Panc1 (cell line): ENCODE measurements around the gene CST5. TPM values are rescaled to one million over a fixed set of nuclear protein-coding genes. Genes with fewer than 3 reads are reported as not detected.
"Not testable (repeated sequence)": the region's sequence is repeated elsewhere in the genome, so short reads cannot be mapped to it uniquely, and the experiment has no call there.

Experiments
- ATAC-seq: fragments of 200-7000 bp; cut with Tn5 transposase; 2 replicates; pipeline ENCODE4 v1.9.1; 2020; ENCODE audit warnings: mild to moderate bottlenecking, moderate library complexity
- BruUV-seq: library from RNA; stranded (reverse); fragments of 400-500 nt; replicated peaks from 2 replicates; lab custom pipeline; 2021; lab: Mats Ljungman, UMichigan
- CTCF ChIA-PET: fragments of 300-600 bp; sonication (Branson Sonifier 250); formaldehyde crosslinking; loops from one replicate; lab custom pipeline; 2022; ENCODE audit warnings: antibody characterized with exemption; lab: Charles Lee
- POLR2A ChIA-PET: fragments of 300-600 bp; sonication (Branson Sonifier 250); formaldehyde crosslinking; loops from one replicate; lab custom pipeline; 2022; ENCODE audit warnings: antibody characterized with exemption; lab: Charles Lee
- DNase-seq: peaks from one replicate; pipeline ENCODE4 v3.0.0-alpha.2; 2010; ENCODE audit warnings: low read depth, low spot score
- H3K27ac ChIP-seq: 2 replicates; pipeline ENCODE4 v1.5.1; 2011; ENCODE audit warnings: mild to moderate bottlenecking, low read length, inconsistent platforms
- H3K27me3 ChIP-seq: fragments of 200-500 bp; sonication (Bioruptor generic); 2 replicates; pipeline ENCODE4 v1.6.0; 2014; ENCODE audit warnings: low read length, inconsistent platforms; ENCODE audit not compliant: control insufficient read depth, insufficient read depth
- H3K36me3 ChIP-seq: fragments of 200-500 bp; sonication (Bioruptor generic); 2 replicates; pipeline ENCODE4 v1.5.1; 2014; ENCODE audit warnings: inconsistent platforms, mild to moderate bottlenecking, low read length, moderate library complexity; ENCODE audit not compliant: control insufficient read depth, insufficient read depth
- H3K4me1 ChIP-seq: 2 replicates; pipeline ENCODE4 v1.5.1; 2011; ENCODE audit warnings: inconsistent platforms, mild to moderate bottlenecking, low read length, moderate library complexity; ENCODE audit not compliant: control insufficient read depth, insufficient read depth
- H3K4me3 ChIP-seq, 2 experiments: 2 replicates each; pipeline ENCODE4 v1.5.1; 2011 to 2012; ENCODE audit warnings: low read depth in 2 of 2, low read length in 2 of 2, mild to moderate bottlenecking in 2 of 2, inconsistent platforms in 1 of 2, moderate library complexity in 1 of 2
- H3K9me3 ChIP-seq: fragments of 200-500 bp; sonication (Bioruptor generic); 2 replicates; pipeline ENCODE4 v1.5.1; 2014; ENCODE audit warnings: low read depth, mild to moderate bottlenecking, inconsistent platforms, low read length, moderate library complexity; ENCODE audit not compliant: control insufficient read depth, insufficient read depth
- POLR2AphosphoS5 ChIP-seq: IDR thresholded peaks from 2 replicates; pipeline ENCODE4 v1.6.1; 2012; ENCODE audit warnings: mild to moderate bottlenecking, low read depth, low read length, moderate library complexity
- SIN3A ChIP-seq: IDR thresholded peaks from 2 replicates; pipeline ENCODE4 v1.6.1; 2012; ENCODE audit warnings: low read depth, mild to moderate bottlenecking, low read length, moderate library complexity, borderline replicate concordance; ENCODE audit not compliant: insufficient read depth
- TCF7L2 ChIP-seq: IDR thresholded peaks from 2 replicates; pipeline ENCODE4 v1.6.1; 2011; ENCODE audit warnings: mild to moderate bottlenecking, low read depth, low read length, inconsistent platforms
- in situ Hi-C: cut with HindIII; loops from 2 replicates; pipeline ENCODE4 v1.10.0; 2016; ENCODE audit warnings: low sequenced_read_pairs, low pct_unique_long_range_greater_than_20kb
- intact Hi-C: fragments of 100-400 bp; cut with micrococcal nuclease; formaldehyde crosslinking; loops from one replicate; pipeline ENCODE4 v1.10.0; 2022; ENCODE audit not compliant: unreplicated experiment
- total RNA-seq: library from RNA; stranded (reverse); gene quantifications from one replicate; pipeline ENCODE4 v1.2.1, GENCODE V29; 2021; ENCODE audit not compliant: unreplicated experiment
- TF ChIP-seq, protein P1 (sequence below): fragments of 450-650 bp; IDR thresholded peaks from 2 replicates; pipeline ENCODE4 v1.5.1; 2017; ENCODE audit warnings: mild to moderate bottlenecking
- TF ChIP-seq, protein P2 (sequence below), 2 experiments: IDR thresholded peaks; 2 replicates each; pipeline ENCODE4 v1.6.1; 2011 to 2012; ENCODE audit warnings: low read depth in 2 of 2, control low read depth in 1 of 2, low read length in 1 of 2, mild to moderate bottlenecking in 1 of 2, moderate library complexity in 1 of 2; ENCODE audit not compliant: insufficient read depth in 1 of 2

Gene CST5
- total RNA-seq, 1 experiment from 2014 or later, result not detected

DNA sequence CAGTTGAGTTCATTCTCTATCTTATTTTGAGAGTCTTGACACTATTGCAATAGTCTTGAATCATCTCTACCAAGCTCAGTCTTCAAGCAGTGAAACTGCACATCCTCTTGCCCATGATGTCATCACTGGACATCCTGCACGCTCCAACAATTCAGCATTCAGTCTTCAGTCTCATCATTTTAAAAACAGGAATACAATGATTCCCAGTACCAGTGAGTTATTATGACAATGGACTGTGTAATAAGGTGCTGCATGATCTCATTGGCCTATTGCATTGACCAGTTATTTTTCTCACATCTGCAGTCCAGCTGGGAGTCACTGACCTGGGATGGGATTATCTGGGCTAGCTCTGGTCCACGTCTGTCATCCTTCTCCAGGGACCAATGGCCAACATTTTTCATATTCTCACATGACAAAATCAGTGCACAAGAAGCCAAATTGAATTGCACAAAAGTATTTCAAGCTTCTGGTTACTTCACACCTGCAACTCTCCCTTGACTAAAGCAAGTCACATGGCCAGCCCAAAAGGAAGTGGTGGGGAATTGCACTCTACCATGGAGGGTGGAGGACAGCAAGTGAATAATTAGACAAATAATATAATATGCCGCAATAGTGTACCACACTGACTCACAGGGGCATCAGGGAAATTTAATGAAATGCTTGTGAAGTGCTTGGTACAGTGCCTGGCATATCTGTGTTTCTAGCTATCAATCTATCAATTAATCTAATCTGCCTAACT, 46.6 kb downstream of the CST5 start:
- H3K27ac ChIP-seq, result no peak overlapping the region
- TF ChIP-seq, protein P1, sequence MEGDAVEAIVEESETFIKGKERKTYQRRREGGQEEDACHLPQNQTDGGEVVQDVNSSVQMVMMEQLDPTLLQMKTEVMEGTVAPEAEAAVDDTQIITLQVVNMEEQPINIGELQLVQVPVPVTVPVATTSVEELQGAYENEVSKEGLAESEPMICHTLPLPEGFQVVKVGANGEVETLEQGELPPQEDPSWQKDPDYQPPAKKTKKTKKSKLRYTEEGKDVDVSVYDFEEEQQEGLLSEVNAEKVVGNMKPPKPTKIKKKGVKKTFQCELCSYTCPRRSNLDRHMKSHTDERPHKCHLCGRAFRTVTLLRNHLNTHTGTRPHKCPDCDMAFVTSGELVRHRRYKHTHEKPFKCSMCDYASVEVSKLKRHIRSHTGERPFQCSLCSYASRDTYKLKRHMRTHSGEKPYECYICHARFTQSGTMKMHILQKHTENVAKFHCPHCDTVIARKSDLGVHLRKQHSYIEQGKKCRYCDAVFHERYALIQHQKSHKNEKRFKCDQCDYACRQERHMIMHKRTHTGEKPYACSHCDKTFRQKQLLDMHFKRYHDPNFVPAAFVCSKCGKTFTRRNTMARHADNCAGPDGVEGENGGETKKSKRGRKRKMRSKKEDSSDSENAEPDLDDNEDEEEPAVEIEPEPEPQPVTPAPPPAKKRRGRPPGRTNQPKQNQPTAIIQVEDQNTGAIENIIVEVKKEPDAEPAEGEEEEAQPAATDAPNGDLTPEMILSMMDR, result no peak
- TF ChIP-seq TCF7L2, result no peak
- no peak for TF ChIP-seq POLR2AphosphoS5
- no peak for TF ChIP-seq SIN3A
- TF ChIP-seq, protein P2, sequence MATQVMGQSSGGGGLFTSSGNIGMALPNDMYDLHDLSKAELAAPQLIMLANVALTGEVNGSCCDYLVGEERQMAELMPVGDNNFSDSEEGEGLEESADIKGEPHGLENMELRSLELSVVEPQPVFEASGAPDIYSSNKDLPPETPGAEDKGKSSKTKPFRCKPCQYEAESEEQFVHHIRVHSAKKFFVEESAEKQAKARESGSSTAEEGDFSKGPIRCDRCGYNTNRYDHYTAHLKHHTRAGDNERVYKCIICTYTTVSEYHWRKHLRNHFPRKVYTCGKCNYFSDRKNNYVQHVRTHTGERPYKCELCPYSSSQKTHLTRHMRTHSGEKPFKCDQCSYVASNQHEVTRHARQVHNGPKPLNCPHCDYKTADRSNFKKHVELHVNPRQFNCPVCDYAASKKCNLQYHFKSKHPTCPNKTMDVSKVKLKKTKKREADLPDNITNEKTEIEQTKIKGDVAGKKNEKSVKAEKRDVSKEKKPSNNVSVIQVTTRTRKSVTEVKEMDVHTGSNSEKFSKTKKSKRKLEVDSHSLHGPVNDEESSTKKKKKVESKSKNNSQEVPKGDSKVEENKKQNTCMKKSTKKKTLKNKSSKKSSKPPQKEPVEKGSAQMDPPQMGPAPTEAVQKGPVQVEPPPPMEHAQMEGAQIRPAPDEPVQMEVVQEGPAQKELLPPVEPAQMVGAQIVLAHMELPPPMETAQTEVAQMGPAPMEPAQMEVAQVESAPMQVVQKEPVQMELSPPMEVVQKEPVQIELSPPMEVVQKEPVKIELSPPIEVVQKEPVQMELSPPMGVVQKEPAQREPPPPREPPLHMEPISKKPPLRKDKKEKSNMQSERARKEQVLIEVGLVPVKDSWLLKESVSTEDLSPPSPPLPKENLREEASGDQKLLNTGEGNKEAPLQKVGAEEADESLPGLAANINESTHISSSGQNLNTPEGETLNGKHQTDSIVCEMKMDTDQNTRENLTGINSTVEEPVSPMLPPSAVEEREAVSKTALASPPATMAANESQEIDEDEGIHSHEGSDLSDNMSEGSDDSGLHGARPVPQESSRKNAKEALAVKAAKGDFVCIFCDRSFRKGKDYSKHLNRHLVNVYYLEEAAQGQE (IDR thresholded peaks at IDR 0.05; ENCODE audit: insufficient read depth in 1 of 2, low read depth in 2 of 2, low read length in 1 of 2), result no peak
- BruUV-seq, result no TSS peak

GRCh38 chr20:23831961-23832360, 47.6 kb downstream of the CST5 start:
- POLR2A ChIA-PET, in situ Hi-C loops, H3K27me3 ChIP-seq, H3K4me1 ChIP-seq, BruUV-seq, intact Hi-C loops, ATAC-seq, H3K36me3 ChIP-seq, H3K4me3 ChIP-seq, H3K9me3 ChIP-seq, H3K27ac ChIP-seq, CTCF ChIA-PET, DNase-seq: not testable (repeated sequence)

More for the DNA sequence above, 46.6 kb downstream of the CST5 start:
- Histone ChIP-seq H3K4me1 (no peaks in the 10 kb centered on the region), H3K27me3 (no peaks in the 10 kb centered on the region), H3K9me3 (no peaks in the 10 kb centered on the region), H3K36me3 (no peaks in the 10 kb centered on the region), H3K4me3 (no peak overlapping the region)
- in situ Hi-C loops (no loop called here), intact Hi-C loops (no loop called here)
- ChIA-PET CTCF (no interaction called here), POLR2A (no interaction called here)
- ATAC-seq (no peak), DNase-seq (no peak)

DNA sequence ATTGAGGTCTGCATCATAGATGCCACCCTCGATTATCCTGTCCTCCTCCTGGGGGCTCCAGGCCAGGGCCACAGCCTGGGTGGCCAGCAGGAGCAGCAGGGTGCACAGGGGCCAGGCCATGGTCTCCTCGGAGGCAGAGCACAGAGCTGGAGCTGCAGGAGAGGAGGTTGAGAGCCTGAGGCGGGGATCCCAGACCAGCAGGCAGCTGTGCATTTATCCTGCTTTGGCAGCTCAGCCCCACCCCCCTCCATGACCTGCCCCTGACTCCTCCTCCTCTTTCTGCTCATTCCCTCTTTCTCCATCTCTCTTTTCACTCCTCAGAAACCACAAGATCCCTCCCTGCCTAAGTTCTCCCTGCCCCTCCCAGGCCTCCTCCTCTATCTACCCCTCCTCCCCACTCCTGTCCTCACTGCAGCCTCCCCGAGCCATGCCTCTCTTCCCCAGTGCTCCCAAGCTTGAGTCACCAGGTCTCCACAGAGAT, 53.0 kb downstream of the CST5 start, which contains the start of gene CST2:
Gene CST2, minus strand, starts transcription at position 189 of the 481 bp plus-strand sequence. Its CDS starts 69 bp downstream, at position 120.
- ChIA-PET POLR2A (no interaction called here), CTCF (no interaction called here)
- in situ Hi-C loops, result no loop called here
- no peaks in the 10 kb centered on the region for H3K36me3 ChIP-seq
- no peak within 1 kb of the TSS for H3K4me3 ChIP-seq
- no peaks in the 10 kb centered on the region for H3K4me1 ChIP-seq
- no peak within 1 kb of the TSS for H3K27ac ChIP-seq
- no peaks in the 10 kb centered on the region for H3K9me3 ChIP-seq
- H3K27me3 ChIP-seq, result no peaks in the 10 kb centered on the region
- intact Hi-C loops, result no loop called here
- ATAC-seq, result no peak
- no peak for DNase-seq
- no TSS peak for BruUV-seq
- TF ChIP-seq, protein P1, result no peak
- TF ChIP-seq TCF7L2 (no peak), POLR2AphosphoS5 (no peak), SIN3A (no peak)
- TF ChIP-seq, protein P2 (IDR thresholded peaks at IDR 0.05; ENCODE audit: insufficient read depth in 1 of 2, low read depth in 2 of 2, low read length in 1 of 2), result no peak
